Neural cell (in vitro differentiated cells): ENCODE data around the gene POLR2L. TPM values are rescaled to one million over a fixed set of nuclear protein-coding genes. Genes with fewer than 3 reads are reported as not detected.
A peak's percentile ranks its signal among the peaks of the same experiment; 100 is the strongest.

Experiments used
- H2AFZ ChIP-seq: fragments of 200-600, 300-800 bp; sonication (generic), shearing (Covaris generic); 2 replicates; pipeline ENCODE4 v1.6.0; 2014; ENCODE audit warnings: low read depth, mild to moderate bottlenecking, antibody characterized with exemption, low read length, moderate library complexity
- H3F3A ChIP-seq: fragments of 200-600 bp; shearing (Covaris generic); 2 replicates; pipeline ENCODE4 v1.6.1; 2016; ENCODE audit warnings: mild to moderate bottlenecking, moderate library complexity, mixed read lengths, antibody characterized with exemption, low read length; ENCODE audit not compliant: insufficient read depth, poor library complexity, severe bottlenecking
- H3K27ac ChIP-seq: fragments of 200-600, 300-800 bp; sonication (generic), shearing (Covaris generic); 2 replicates; pipeline ENCODE4 v1.5.1; 2014; ENCODE audit warnings: mild to moderate bottlenecking, low read length, moderate library complexity
- H3K27me3 ChIP-seq: fragments of 300-800, 200-600 bp; sonication (generic), shearing (Covaris generic); 2 replicates; pipeline ENCODE4 v1.6.0; 2014; ENCODE audit warnings: mild to moderate bottlenecking, low read depth, low read length, moderate library complexity; ENCODE audit not compliant: insufficient read depth
- H3K36me3 ChIP-seq: fragments of 300-800, 200-600 bp; sonication (generic), shearing (Covaris generic); 2 replicates; pipeline ENCODE4 v1.5.1; 2014; ENCODE audit warnings: mild to moderate bottlenecking, antibody characterized with exemption, low read length, moderate library complexity; ENCODE audit not compliant: insufficient read depth
- H3K4me2 ChIP-seq: fragments of 300-800, 200-600 bp; sonication (generic), shearing (Covaris generic); 2 replicates; pipeline ENCODE4 v1.6.0; 2014; ENCODE audit warnings: mild to moderate bottlenecking, low read length
- H3K4me3 ChIP-seq: fragments of 300-800, 200-600 bp; sonication (generic), shearing (Covaris generic); 2 replicates; pipeline ENCODE4 v1.5.1; 2014; ENCODE audit warnings: mild to moderate bottlenecking, low read length, moderate library complexity
- H3K79me2 ChIP-seq: fragments of 200-600 bp; shearing (Covaris generic); replicated peaks from 2 replicates; pipeline ENCODE4 v1.6.0; 2014; ENCODE audit warnings: mild to moderate bottlenecking, low read length, moderate library complexity; ENCODE audit not compliant: insufficient read depth
- H3K9ac ChIP-seq: fragments of 300-800, 200-600 bp; sonication (generic), shearing (Covaris generic); 2 replicates; pipeline ENCODE4 v1.6.1; 2016; ENCODE audit warnings: mild to moderate bottlenecking, low read length, mixed read lengths
- H3K9me2 ChIP-seq: fragments of 200-600 bp; shearing (Covaris generic); 2 replicates; pipeline ENCODE4 v1.6.1; 2016; ENCODE audit warnings: mild to moderate bottlenecking, low read length, mixed read lengths; ENCODE audit not compliant: insufficient read depth
- H3K9me3 ChIP-seq: fragments of 200-600, 300-800 bp; sonication (generic), shearing (Covaris generic); 2 replicates; pipeline ENCODE4 v1.6.1; 2016; ENCODE audit warnings: mild to moderate bottlenecking, mixed run types, low read length, moderate library complexity, mixed read lengths
- H4K20me1 ChIP-seq: fragments of 200-600 bp; shearing (Covaris generic); 2 replicates; pipeline ENCODE4 v1.6.1; 2016; ENCODE audit warnings: mild to moderate bottlenecking, mixed run types; ENCODE audit not compliant: insufficient read depth
- EP300 ChIP-seq: fragments of 450-650 bp; conservative IDR thresholded peaks from 2 replicates; pipeline ENCODE4 v1.6.1; 2014; ENCODE audit warnings: antibody characterized with exemption, mild to moderate bottlenecking, moderate library complexity; ENCODE audit not compliant: poor library complexity, severe bottlenecking
- EZH2 ChIP-seq: fragments of 200-600, 300-800 bp; shearing (Covaris generic), sonication (generic); IDR thresholded peaks from 2 replicates; pipeline ENCODE4 v1.6.1; 2014; ENCODE audit warnings: antibody characterized with exemption, low read length, borderline replicate concordance, mild to moderate bottlenecking; ENCODE audit not compliant: insufficient read depth, poor library complexity, severe bottlenecking
- MXI1 ChIP-seq: fragments of 450-650 bp; conservative IDR thresholded peaks from 2 replicates; pipeline ENCODE4 v1.6.1; 2014; ENCODE audit warnings: antibody characterized with exemption, mild to moderate bottlenecking; ENCODE audit not compliant: poor library complexity, severe bottlenecking
- POLR2AphosphoS5 ChIP-seq: IDR thresholded peaks from 2 replicates; pipeline ENCODE4 v1.6.1; 2012
- RAD21 ChIP-seq: fragments of 450-650 bp; conservative IDR thresholded peaks from 2 replicates; pipeline ENCODE4 v1.6.1; 2014; ENCODE audit warnings: antibody characterized with exemption, mild to moderate bottlenecking, moderate library complexity
- SMC3 ChIP-seq: fragments of 450-650 bp; conservative IDR thresholded peaks from 2 replicates; pipeline ENCODE4 v1.6.1; 2014; ENCODE audit warnings: antibody characterized with exemption, mild to moderate bottlenecking, moderate library complexity; ENCODE audit not compliant: poor library complexity
- TAF1 ChIP-seq: IDR thresholded peaks from 2 replicates; pipeline ENCODE4 v1.6.1; 2012; ENCODE audit warnings: low read depth
- polyA plus RNA-seq: library from polyadenylated mRNA; depleted of rRNA; stranded (reverse); fragments of >200 nt; gene quantifications from 2 replicates; pipeline ENCODE4 v1.2.3, GENCODE V29; 2014
- TF ChIP-seq, protein P1 (sequence below): fragments of 450-650 bp; IDR thresholded peaks from 2 replicates; pipeline ENCODE4 v1.5.1; 2014; ENCODE audit warnings: antibody characterized with exemption, mild to moderate bottlenecking, moderate library complexity; ENCODE audit not compliant: poor library complexity, severe bottlenecking
- TF ChIP-seq, protein P2 (sequence below): IDR thresholded peaks from 2 replicates; pipeline ENCODE4 v1.6.1; 2012; ENCODE audit warnings: borderline replicate concordance

POLR2L gene
- polyA plus RNA-seq, 1 donor from 2014 or later: 62.3 TPM

DNA sequence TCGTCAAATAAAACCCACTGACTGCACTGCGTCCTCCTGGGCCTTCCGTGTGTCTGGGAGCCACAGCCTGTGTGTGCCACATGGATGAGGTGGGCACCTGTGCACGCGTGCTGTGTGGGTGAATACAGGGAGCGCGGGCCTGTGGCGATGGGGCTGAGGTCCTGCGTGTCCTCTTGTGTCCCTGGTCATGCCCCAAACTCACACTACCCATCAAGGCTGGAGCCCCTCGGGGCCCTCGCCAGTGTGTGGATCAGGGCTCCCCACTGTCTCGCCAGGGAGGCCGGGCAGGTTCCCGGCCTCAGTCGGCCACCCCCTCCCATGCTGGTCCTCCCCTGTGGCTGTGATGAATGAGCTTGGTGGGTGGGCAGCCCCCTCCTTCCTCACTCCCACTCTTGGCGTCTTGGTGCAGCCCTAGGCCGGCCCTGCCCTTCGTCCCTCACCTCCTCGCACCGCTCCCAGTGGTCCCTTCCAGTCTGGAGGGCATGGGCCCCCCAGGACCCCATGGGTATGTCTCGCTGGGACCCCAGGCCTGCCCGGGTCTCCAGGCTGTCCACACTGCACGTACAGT lies 10.3 kb downstream of the POLR2L start:
- peak overlapping the region; percentile 75 for H3K9ac ChIP-seq
- H2AFZ ChIP-seq: no peak overlapping the region
- H3K4me2 ChIP-seq: peak overlapping the region; percentile 4
- no peaks in the 10 kb centered on the region for H3K36me3 ChIP-seq
- no peaks in the 10 kb centered on the region for H3K79me2 ChIP-seq
- H3F3A ChIP-seq: no peaks in the 10 kb centered on the region
- peak overlapping the region; percentile 34 for H3K27ac ChIP-seq
- peak overlapping the region; percentile 69 for H3K4me3 ChIP-seq
- no peaks in the 10 kb centered on the region for H4K20me1 ChIP-seq
- peaks cover 31% of the 10 kb centered on the region for H3K27me3 ChIP-seq
- TF ChIP-seq RAD21 (no peak), TAF1 (no peak), MXI1 (no peak), SMC3 (no peak), EP300 (no peak), POLR2AphosphoS5 (no peak), EZH2 (no peak)
- TF ChIP-seq, protein P1, sequence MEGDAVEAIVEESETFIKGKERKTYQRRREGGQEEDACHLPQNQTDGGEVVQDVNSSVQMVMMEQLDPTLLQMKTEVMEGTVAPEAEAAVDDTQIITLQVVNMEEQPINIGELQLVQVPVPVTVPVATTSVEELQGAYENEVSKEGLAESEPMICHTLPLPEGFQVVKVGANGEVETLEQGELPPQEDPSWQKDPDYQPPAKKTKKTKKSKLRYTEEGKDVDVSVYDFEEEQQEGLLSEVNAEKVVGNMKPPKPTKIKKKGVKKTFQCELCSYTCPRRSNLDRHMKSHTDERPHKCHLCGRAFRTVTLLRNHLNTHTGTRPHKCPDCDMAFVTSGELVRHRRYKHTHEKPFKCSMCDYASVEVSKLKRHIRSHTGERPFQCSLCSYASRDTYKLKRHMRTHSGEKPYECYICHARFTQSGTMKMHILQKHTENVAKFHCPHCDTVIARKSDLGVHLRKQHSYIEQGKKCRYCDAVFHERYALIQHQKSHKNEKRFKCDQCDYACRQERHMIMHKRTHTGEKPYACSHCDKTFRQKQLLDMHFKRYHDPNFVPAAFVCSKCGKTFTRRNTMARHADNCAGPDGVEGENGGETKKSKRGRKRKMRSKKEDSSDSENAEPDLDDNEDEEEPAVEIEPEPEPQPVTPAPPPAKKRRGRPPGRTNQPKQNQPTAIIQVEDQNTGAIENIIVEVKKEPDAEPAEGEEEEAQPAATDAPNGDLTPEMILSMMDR: no peak
- TF ChIP-seq, protein P2, sequence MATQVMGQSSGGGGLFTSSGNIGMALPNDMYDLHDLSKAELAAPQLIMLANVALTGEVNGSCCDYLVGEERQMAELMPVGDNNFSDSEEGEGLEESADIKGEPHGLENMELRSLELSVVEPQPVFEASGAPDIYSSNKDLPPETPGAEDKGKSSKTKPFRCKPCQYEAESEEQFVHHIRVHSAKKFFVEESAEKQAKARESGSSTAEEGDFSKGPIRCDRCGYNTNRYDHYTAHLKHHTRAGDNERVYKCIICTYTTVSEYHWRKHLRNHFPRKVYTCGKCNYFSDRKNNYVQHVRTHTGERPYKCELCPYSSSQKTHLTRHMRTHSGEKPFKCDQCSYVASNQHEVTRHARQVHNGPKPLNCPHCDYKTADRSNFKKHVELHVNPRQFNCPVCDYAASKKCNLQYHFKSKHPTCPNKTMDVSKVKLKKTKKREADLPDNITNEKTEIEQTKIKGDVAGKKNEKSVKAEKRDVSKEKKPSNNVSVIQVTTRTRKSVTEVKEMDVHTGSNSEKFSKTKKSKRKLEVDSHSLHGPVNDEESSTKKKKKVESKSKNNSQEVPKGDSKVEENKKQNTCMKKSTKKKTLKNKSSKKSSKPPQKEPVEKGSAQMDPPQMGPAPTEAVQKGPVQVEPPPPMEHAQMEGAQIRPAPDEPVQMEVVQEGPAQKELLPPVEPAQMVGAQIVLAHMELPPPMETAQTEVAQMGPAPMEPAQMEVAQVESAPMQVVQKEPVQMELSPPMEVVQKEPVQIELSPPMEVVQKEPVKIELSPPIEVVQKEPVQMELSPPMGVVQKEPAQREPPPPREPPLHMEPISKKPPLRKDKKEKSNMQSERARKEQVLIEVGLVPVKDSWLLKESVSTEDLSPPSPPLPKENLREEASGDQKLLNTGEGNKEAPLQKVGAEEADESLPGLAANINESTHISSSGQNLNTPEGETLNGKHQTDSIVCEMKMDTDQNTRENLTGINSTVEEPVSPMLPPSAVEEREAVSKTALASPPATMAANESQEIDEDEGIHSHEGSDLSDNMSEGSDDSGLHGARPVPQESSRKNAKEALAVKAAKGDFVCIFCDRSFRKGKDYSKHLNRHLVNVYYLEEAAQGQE: no peak
- no peaks in the 10 kb centered on the region for H3K9me3 ChIP-seq
- H3K9me2 ChIP-seq: no peaks in the 10 kb centered on the region

DNA sequence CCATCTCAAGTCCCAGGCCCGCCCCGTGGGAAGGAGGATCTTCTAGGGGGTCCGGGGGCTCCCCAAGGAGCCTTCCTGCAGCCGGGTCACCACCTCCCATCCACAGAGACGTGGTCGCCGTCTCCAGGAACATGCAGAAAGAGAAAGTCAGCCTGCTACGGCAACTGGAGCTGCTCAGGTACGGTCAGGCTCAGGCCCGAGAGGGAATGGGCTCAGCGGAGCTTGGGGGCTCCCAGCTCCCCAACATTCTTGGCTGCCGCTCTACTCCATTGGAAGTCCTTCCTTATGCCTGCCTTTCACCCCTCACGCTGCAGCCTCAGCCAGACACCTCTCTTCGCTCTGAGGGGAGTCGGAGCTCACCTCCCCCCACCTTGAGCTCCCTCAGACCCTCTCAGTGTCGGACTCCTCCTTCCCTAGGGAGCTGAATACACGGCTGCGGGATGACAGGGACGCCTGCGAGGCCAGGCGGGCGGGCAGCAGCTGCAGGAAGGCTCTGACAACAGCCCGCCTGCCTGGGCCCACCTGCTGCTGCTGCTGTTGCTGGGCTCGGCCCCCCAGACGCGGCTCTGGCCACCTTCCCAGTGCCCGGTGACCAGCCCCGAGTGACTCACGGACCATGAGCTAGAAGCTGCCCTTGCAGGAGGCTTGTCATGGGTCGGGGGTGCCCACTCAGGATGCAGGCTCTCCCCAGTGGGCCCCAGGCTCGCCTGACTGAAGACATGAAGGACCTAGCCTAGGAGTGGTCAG lies 11.0 kb downstream of the POLR2L start:
- H3K9me2 ChIP-seq: no peaks in the 10 kb centered on the region
- no peaks in the 10 kb centered on the region for H3K79me2 ChIP-seq
- no peaks in the 10 kb centered on the region for H3F3A ChIP-seq
- H4K20me1 ChIP-seq: no peaks in the 10 kb centered on the region
- no peak overlapping the region for H3K27ac ChIP-seq
- H3K36me3 ChIP-seq: no peaks in the 10 kb centered on the region
- TF ChIP-seq, protein P1: no peak
- TF ChIP-seq POLR2AphosphoS5 (no peak), TAF1 (no peak), EP300 (no peak), MXI1 (no peak), EZH2 (no peak), SMC3 (no peak), RAD21 (no peak)
- TF ChIP-seq, protein P2: no peak
- H3K4me2 ChIP-seq: no peak overlapping the region
- H2AFZ ChIP-seq: no peak overlapping the region
- H3K9ac ChIP-seq: no peak overlapping the region
- H3K27me3 ChIP-seq: peaks cover 38% of the 10 kb centered on the region
- H3K9me3 ChIP-seq: no peaks in the 10 kb centered on the region
- peak overlapping the region; percentile 69 for H3K4me3 ChIP-seq
